LNCAP (cell line): ENCODE data around the gene SEC14L2.

Experiments used
- TF ChIP-seq, protein P1 (sequence below): fragments of 450-650 bp; IDR thresholded peaks from 2 replicates; pipeline ENCODE4 v1.5.1; 2017; ENCODE audit warnings: mild to moderate bottlenecking

The SEC14L2 gene

DNA sequence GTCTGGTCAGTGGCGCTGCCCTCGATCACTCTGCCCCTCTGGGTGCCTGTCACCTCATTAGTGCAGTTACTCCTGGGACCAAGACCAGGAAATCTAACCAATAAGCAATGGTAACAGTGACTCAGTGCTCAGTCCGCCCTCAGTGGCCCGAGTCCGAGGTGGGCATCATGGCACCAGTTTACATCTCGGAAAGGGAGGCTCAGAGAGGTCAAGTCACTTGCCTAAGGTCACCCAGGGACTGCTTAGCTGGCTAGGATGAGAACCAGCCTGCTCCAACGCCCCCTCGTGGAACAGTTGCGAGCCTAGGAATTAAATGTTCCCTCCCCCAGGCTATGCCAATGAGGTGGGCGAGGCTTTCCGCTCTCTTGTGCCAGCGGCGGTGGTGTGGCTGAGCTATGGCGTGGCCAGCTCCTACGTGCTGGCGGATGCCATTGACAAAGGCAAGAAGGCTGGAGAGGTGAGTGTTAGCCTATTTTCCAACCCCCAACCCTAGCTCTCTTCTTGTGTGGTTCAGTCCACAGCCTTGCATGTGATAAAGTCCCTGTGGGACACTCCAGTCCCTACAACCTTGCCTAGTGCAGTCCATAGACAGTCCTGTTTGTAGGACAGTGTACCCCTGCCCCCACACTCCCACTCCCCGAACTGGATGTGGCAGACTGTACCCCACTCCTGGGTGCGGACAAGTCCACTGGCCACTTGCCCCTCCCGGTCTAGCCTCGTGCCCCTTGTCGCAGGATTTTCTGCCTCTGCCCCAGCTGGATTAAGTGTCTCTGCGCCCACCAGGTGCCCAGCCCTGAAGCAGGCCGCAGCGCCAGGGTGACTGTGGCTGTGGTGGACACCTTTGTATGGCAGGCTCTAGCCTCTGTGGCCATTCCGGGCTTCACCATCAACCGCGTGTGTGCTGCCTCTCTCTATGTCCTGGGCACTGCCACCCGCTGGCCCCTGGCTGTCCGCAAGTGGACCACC, 29.9 kb downstream of the SEC14L2 start:
- TF ChIP-seq, protein P1, sequence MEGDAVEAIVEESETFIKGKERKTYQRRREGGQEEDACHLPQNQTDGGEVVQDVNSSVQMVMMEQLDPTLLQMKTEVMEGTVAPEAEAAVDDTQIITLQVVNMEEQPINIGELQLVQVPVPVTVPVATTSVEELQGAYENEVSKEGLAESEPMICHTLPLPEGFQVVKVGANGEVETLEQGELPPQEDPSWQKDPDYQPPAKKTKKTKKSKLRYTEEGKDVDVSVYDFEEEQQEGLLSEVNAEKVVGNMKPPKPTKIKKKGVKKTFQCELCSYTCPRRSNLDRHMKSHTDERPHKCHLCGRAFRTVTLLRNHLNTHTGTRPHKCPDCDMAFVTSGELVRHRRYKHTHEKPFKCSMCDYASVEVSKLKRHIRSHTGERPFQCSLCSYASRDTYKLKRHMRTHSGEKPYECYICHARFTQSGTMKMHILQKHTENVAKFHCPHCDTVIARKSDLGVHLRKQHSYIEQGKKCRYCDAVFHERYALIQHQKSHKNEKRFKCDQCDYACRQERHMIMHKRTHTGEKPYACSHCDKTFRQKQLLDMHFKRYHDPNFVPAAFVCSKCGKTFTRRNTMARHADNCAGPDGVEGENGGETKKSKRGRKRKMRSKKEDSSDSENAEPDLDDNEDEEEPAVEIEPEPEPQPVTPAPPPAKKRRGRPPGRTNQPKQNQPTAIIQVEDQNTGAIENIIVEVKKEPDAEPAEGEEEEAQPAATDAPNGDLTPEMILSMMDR, result peak; percentile 74

DNA sequence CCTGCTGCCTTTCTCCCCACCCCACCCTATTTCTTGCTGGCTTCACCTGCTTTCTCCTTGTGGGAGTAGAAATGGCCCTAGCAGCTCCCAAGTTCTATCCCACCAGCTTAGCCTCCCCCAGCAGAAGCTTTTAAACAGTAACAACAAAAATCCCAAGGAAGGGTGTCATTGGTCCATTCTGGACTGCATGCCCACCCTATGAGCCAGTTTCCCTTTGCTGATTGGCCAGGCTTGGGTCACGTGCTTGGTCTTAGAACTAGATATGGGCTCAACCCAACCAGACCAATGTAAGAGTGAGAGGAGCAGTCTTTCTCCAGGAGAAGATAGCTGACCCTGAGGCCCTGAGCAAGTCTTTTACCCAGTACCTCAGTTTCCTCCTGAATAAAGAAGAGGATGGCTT, 31.1 kb downstream of the SEC14L2 start:
- TF ChIP-seq, protein P1, result no peak

DNA sequence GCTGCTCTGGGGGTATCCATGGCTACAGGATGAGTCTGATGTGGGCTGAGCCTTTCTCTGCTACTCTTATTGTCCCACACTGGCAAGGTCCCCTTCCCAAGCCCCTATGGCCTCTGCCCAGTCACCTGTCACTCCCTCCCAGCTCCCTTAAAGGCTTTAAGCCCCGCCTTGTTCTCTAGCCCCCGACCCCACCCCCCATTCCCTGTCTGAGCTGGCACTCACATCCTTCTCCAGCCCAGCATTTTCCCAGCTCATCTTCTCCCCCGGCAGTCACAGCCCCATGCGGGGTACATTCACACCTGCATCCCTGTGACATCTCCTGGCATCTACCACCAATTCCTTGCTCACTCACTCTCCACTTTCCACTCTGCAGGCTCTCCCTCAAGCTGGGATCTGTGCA, 33.1 kb downstream of the SEC14L2 start:
- TF ChIP-seq, protein P1, result no peak

DNA sequence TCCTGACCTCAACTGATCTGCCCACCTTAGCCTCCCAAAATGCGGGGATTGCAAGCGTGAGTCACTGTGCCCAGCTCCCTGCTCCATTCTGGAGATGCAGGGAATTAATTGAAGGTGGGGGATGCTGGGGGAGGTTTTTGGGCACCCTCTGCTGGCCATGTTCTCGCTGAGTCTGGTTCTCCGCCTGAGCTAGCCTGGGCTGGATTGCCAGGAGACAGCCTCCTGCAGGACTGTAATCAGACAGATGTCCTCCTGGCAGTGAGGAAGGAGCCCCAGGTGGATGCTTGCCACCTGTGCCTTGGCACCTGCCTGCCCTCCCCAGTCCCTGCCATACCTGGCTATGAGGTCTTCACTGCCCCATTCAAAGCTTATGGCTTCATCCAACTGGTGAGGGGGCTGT, 34.1 kb downstream of the SEC14L2 start:
- TF ChIP-seq, protein P1, result no peak; the same call in 1 of the 2 replicates

DNA sequence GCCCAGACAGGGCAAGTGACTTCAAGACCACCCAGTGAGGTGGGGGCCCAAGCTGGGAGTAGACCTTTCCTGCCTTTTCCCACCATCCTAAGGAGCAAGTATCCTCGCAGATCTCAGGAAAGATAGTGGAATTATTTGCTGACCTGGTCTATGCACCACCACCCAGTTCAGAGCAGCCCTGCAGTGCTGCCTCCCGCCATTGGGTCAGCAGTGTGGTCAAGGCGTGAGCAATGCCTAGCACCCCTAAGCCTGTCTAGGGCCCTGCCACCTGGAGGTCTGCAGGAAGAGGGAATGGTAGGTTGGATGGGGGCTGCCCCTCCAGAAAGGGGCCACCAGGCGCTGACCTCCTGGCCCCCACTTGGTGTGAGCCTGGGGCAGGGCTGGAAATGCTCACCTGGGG, 35.3 kb downstream of the SEC14L2 start:
- TF ChIP-seq, protein P1, result no peak

DNA sequence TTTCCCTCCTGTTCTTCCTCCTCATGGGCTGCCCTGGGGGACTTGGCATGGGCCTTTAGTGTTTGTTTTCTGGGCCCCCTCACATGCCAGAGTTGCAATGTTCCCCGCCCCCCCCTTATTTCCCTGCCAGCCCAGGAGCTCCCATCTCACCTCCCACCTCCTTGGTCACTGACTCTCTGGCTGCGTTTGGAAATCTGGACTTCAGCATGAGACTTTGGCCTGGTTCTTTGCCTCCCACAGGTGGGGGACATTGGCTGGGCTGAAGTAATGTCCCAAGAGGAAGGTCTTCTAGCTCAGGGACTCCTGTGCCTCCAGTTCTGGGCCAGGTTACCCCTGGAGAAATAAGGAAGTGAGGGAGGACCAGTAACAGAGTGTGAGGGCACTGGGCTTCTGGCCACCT, 35.7 kb downstream of the SEC14L2 start:
- TF ChIP-seq, protein P1, result no peak

DNA sequence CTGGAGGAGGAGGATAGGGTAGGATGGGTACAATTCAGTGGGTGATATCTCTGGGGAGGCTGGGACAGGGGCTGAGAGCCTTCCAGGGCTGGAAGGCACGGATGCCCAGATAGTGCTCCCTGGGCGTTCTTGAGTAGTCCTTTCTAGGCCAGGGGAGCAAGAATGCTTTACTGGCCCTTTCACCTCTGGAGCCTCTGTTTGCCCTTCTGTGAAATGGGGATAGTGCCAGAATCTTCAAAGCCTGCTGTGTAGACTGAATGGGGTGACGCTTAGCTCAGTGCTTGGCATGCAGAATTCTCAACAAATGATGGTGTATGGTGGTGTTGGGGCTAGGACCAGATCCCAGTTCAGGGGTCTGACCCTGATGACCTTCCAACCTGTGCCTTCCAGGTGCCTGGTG, 36.4 kb downstream of the SEC14L2 start:
- TF ChIP-seq, protein P1, result no peak
